ENCODE data around the gene DAZAP1.

Gene DAZAP1

GRCh38 chr19:1393841-1394240, 13.5 kb upstream of the DAZAP1 start:
- DNase-seq (ENCODE audit: low spot score), result no peak

GRCh38 chr19:1394252-1395193, 12.9 kb upstream of the DAZAP1 start:
- DNase-seq (ENCODE audit: low spot score), result no peak

GRCh38 chr19:1395194-1396018, 12.0 kb upstream of the DAZAP1 start:
- DNase-seq (ENCODE audit: low spot score), result no peak

- DNase-seq (ENCODE audit: low spot score), result no peak
Measured at GRCh38 chr19:1396019-1396767, 11.2 kb upstream of the DAZAP1 start.

- peak; percentile 39 for DNase-seq (ENCODE audit: low spot score)
Measured at GRCh38 chr19:1396768-1397679, 10.4 kb upstream of the DAZAP1 start.

GRCh38 chr19:1397838-1398237, 9.5 kb upstream of the DAZAP1 start:
- DNase-seq (ENCODE audit: low spot score), result no peak

- no peak for DNase-seq (ENCODE audit: low spot score)
Measured at GRCh38 chr19:1399079-1399478, 8.3 kb upstream of the DAZAP1 start.

- no peak for DNase-seq (ENCODE audit: low spot score)
Measured at GRCh38 chr19:1399745-1400144, 7.6 kb upstream of the DAZAP1 start.

- no peak for DNase-seq (ENCODE audit: low spot score)
Measured at GRCh38 chr19:1400281-1401137, 6.9 kb upstream of the DAZAP1 start.

GRCh38 chr19:1401138-1401888, 6.1 kb upstream of the DAZAP1 start, which contains the start of gene GAMT:
Gene GAMT (minus strand): TSS chr19:1401542. CDS start chr19:1401476, 66 bp downstream.
- no peak for DNase-seq (ENCODE audit: low spot score)

- DNase-seq (ENCODE audit: low spot score), result no peak
Measured at GRCh38 chr19:1401889-1402217, 5.5 kb upstream of the DAZAP1 start.

- DNase-seq (ENCODE audit: low spot score), result no peak
Measured at GRCh38 chr19:1402411-1403070, 4.8 kb upstream of the DAZAP1 start.

GRCh38 chr19:1406774-1407527, 435 bp upstream of the DAZAP1 start:
- DNase-seq (ENCODE audit: low spot score), result peak; percentile 87

- no peak for DNase-seq (ENCODE audit: low spot score)
Measured at GRCh38 chr19:1408300-1409203, 1.2 kb downstream of the DAZAP1 start.

- no peak for DNase-seq (ENCODE audit: low spot score)
Measured at GRCh38 chr19:1409204-1410005, 2.0 kb downstream of the DAZAP1 start.

- DNase-seq (ENCODE audit: low spot score), result no peak
Measured at GRCh38 chr19:1410136-1410786, 2.9 kb downstream of the DAZAP1 start.
